ENCODE measurements around the gene GCK.

The GCK gene

GRCh38 chr7:44221231-44221791, 32.1 kb upstream of the GCK start:
- H3K4me3 ChIP-seq (ENCODE audit: low read depth, low read length): no peak overlapping the region
- no peaks in the 10 kb centered on the region; the same call in 1 of the 2 replicates for H3K4me1 ChIP-seq
- H3K9me3 ChIP-seq: no peaks in the 10 kb centered on the region
- DNase-seq: peak; percentile 49
- H3K27me3 ChIP-seq: no peaks in the 10 kb centered on the region
- H3K36me3 ChIP-seq: no peaks in the 10 kb centered on the region
- peak; percentile 24; the same call in 1 of the 2 replicates for TF ChIP-seq CTCF (IDR thresholded peaks at IDR 0.05; ENCODE audit: low read depth, low read length)

- no peak for DNase-seq
- Histone ChIP-seq H3K4me1 (no peaks in the 10 kb centered on the region; the same call in 1 of the 2 replicates), H3K9me3 (no peaks in the 10 kb centered on the region), H3K36me3 (no peaks in the 10 kb centered on the region), H3K27me3 (no peaks in the 10 kb centered on the region), H3K4me3 (ENCODE audit: low read depth, low read length) (no peak overlapping the region)
- TF ChIP-seq CTCF (IDR thresholded peaks at IDR 0.05; ENCODE audit: low read depth, low read length): no peak
Observed at GRCh38 chr7:44220358-44221112, 31.3 kb upstream of the GCK start.

- no peak for DNase-seq
- TF ChIP-seq CTCF (IDR thresholded peaks at IDR 0.05; ENCODE audit: low read depth, low read length): no peak
- Histone ChIP-seq H3K4me3 (ENCODE audit: low read depth, low read length) (no peak overlapping the region), H3K36me3 (no peaks in the 10 kb centered on the region), H3K27me3 (no peaks in the 10 kb centered on the region), H3K4me1 (no peaks in the 10 kb centered on the region; the same call in 1 of the 2 replicates), H3K9me3 (no peaks in the 10 kb centered on the region)
Observed at GRCh38 chr7:44220046-44220357, 30.8 kb upstream of the GCK start.

- H3K4me1 ChIP-seq: no peaks in the 10 kb centered on the region; the same call in 1 of the 2 replicates
- no peak for TF ChIP-seq CTCF (IDR thresholded peaks at IDR 0.05; ENCODE audit: low read depth, low read length)
Observed at GRCh38 chr7:44219371-44220045, 30.3 kb upstream of the GCK start.

GRCh38 chr7:44218418-44219201, 29.4 kb upstream of the GCK start:
- H3K27me3 ChIP-seq: no peaks in the 10 kb centered on the region
- H3K9me3 ChIP-seq: no peaks in the 10 kb centered on the region
- H3K36me3 ChIP-seq: no peaks in the 10 kb centered on the region
- no peak overlapping the region for H3K4me3 ChIP-seq (ENCODE audit: low read depth, low read length)
- no peaks in the 10 kb centered on the region; the same call in 1 of the 2 replicates for H3K4me1 ChIP-seq
- DNase-seq: no peak
- no peak for TF ChIP-seq CTCF (IDR thresholded peaks at IDR 0.05; ENCODE audit: low read depth, low read length)

More at GRCh38 chr7:44219371-44220045, 30.3 kb upstream of the GCK start:
- Histone ChIP-seq H3K9me3 (no peaks in the 10 kb centered on the region), H3K4me3 (ENCODE audit: low read depth, low read length) (no peak overlapping the region), H3K27me3 (no peaks in the 10 kb centered on the region), H3K36me3 (no peaks in the 10 kb centered on the region)
- DNase-seq: no peak

Data from BE2C (cell line).